Activated T-helper 2 cell treated with anti-CD3 and anti-CD28 coated beads, Interferon-gamma antibody, Interleukin-2, Interleukin-4, amounts not matched to agents 10 μg/mL and 5 μg/mL and 100 μg/mL, durations not matched to agents 14 hours and 24 hours and 36 hours (primary cell): ENCODE measurements around the gene JUN. TPM values are rescaled to one million over a fixed set of nuclear protein-coding genes. Genes with fewer than 3 reads are reported as not detected.

Source experiments
- DNase-seq: peaks from one replicate; pipeline ENCODE4 v3.0.0; 2021; ENCODE audit warnings: low spot score
- H3K27ac Mint-ChIP-seq: one replicate; pipeline ENCODE4 v1.8.0; 2021; ENCODE audit warnings: mixed read lengths
- H3K27me3 Mint-ChIP-seq: one replicate; pipeline ENCODE4 v1.8.0; 2021; ENCODE audit warnings: low read depth, mixed read lengths
- H3K36me3 Mint-ChIP-seq: one replicate; pipeline ENCODE4 v1.8.0; 2021; ENCODE audit warnings: low read depth, mixed read lengths
- H3K4me1 Mint-ChIP-seq: one replicate; pipeline ENCODE4 v1.8.0; 2021; ENCODE audit warnings: low read depth, mixed read lengths
- H3K4me3 Mint-ChIP-seq: one replicate; pipeline ENCODE4 v1.8.0; 2021; ENCODE audit warnings: low read depth, mild to moderate bottlenecking, moderate library complexity, mixed read lengths
- H3K9me3 Mint-ChIP-seq: one replicate; pipeline ENCODE4 v1.8.0; 2021; ENCODE audit warnings: mixed read lengths
- intact Hi-C: fragments of 100-400 bp; cut with micrococcal nuclease; formaldehyde crosslinking; loops from one replicate; pipeline ENCODE4 v1.15.1; 2023
- total RNA-seq: library from RNA; stranded (reverse); gene quantifications from 2 replicates; pipeline ENCODE4 v1.2.3, GENCODE V29; 2022

JUN gene
- total RNA-seq, 1 donor from 2014 or later: 30.2 TPM

- peaks cover 43% of the 10 kb centered on the region for H3K4me1 Mint-ChIP-seq
- peak overlapping the region; percentile 61 for H3K27ac Mint-ChIP-seq
- H3K27me3 Mint-ChIP-seq: peaks cover 7% of the 10 kb centered on the region
- intact Hi-C loops: loop anchor here (1.0 to 5.0 kb wide), 7 partner anchors 31 to 481 kb away; partner anchors contain the start of genes FGGY and JUN
- no peak for DNase-seq
- peak overlapping the region; percentile 76 for H3K4me3 Mint-ChIP-seq
- H3K36me3 Mint-ChIP-seq: no peaks in the 10 kb centered on the region
- no peaks in the 10 kb centered on the region for H3K9me3 Mint-ChIP-seq
These were observed 31.8 kb upstream of the JUN start for GRCh38 chr1:58815686-58816071.

- peak; percentile 41 for DNase-seq
- Mint-ChIP-seq H3K4me3 (peak overlapping the region; percentile 76), H3K9me3 (no peaks in the 10 kb centered on the region), H3K36me3 (no peaks in the 10 kb centered on the region), H3K27ac (peak overlapping the region; percentile 61), H3K27me3 (peaks cover 7% of the 10 kb centered on the region), H3K4me1 (peaks cover 43% of the 10 kb centered on the region)
- intact Hi-C loops: loop anchor here (5.0 kb wide), 2 partner anchors 42 to 72 kb away; no protein-coding TSS in a partner anchor
These were observed 31.3 kb upstream of the JUN start for GRCh38 chr1:58815069-58815685.

- H3K4me1 Mint-ChIP-seq: peaks cover 43% of the 10 kb centered on the region
- no peaks in the 10 kb centered on the region for H3K36me3 Mint-ChIP-seq
These were observed 30.6 kb upstream of the JUN start for GRCh38 chr1:58814251-58815068.

GRCh38 chr1:58813801-58814200, 30.0 kb upstream of the JUN start:
- no peaks in the 10 kb centered on the region for H3K36me3 Mint-ChIP-seq
- DNase-seq: no peak
- H3K27me3 Mint-ChIP-seq: peaks cover 2% of the 10 kb centered on the region
- H3K27ac Mint-ChIP-seq: no peak overlapping the region
- intact Hi-C loops: no loop called here
- H3K4me3 Mint-ChIP-seq: no peak overlapping the region
- no peaks in the 10 kb centered on the region for H3K9me3 Mint-ChIP-seq
- H3K4me1 Mint-ChIP-seq: peaks cover 45% of the 10 kb centered on the region

More at GRCh38 chr1:58814251-58815068, 30.6 kb upstream of the JUN start:
- Mint-ChIP-seq H3K4me3 (peak overlapping the region; percentile 32), H3K9me3 (no peaks in the 10 kb centered on the region), H3K27ac (no peak overlapping the region), H3K27me3 (peaks cover 5% of the 10 kb centered on the region)
- no peak for DNase-seq
- intact Hi-C loops: loop anchor here (5.0 kb wide), 2 partner anchors 43 to 73 kb away; no protein-coding TSS in a partner anchor

GRCh38 chr1:58813361-58813760, 29.5 kb upstream of the JUN start:
- H3K36me3 Mint-ChIP-seq: no peaks in the 10 kb centered on the region
- DNase-seq: no peak
- no peaks in the 10 kb centered on the region for H3K27me3 Mint-ChIP-seq
- no peak overlapping the region for H3K27ac Mint-ChIP-seq
- intact Hi-C loops: no loop called here
- H3K4me3 Mint-ChIP-seq: no peak overlapping the region
- H3K9me3 Mint-ChIP-seq: no peaks in the 10 kb centered on the region
- peaks cover 41% of the 10 kb centered on the region for H3K4me1 Mint-ChIP-seq

- DNase-seq: no peak
- Mint-ChIP-seq H3K9me3 (no peaks in the 10 kb centered on the region), H3K27ac (no peak overlapping the region), H3K27me3 (no peaks in the 10 kb centered on the region), H3K36me3 (no peaks in the 10 kb centered on the region), H3K4me3 (no peak overlapping the region), H3K4me1 (peaks cover 44% of the 10 kb centered on the region)
- intact Hi-C loops: no loop called here
These were observed 29.1 kb upstream of the JUN start for GRCh38 chr1:58812926-58813325.

GRCh38 chr1:58812468-58812867, 28.6 kb upstream of the JUN start:
- Mint-ChIP-seq H3K27ac (peak overlapping the region; percentile 26), H3K36me3 (no peaks in the 10 kb centered on the region), H3K27me3 (no peaks in the 10 kb centered on the region), H3K4me1 (peaks cover 44% of the 10 kb centered on the region), H3K4me3 (peak overlapping the region; percentile 7), H3K9me3 (no peaks in the 10 kb centered on the region)
- intact Hi-C loops: no loop called here
- DNase-seq: no peak

- peaks cover 38% of the 10 kb centered on the region for H3K4me1 Mint-ChIP-seq
- no peak overlapping the region for H3K4me3 Mint-ChIP-seq
These were observed 27.5 kb upstream of the JUN start for GRCh38 chr1:58811303-58811702.

GRCh38 chr1:58809325-58810010, 25.6 kb upstream of the JUN start:
- Mint-ChIP-seq H3K4me1 (peaks cover 30% of the 10 kb centered on the region), H3K4me3 (no peak overlapping the region), H3K27me3 (no peaks in the 10 kb centered on the region), H3K36me3 (no peaks in the 10 kb centered on the region), H3K9me3 (no peaks in the 10 kb centered on the region), H3K27ac (no peak overlapping the region)
- DNase-seq: no peak
- intact Hi-C loops: no loop called here

More at GRCh38 chr1:58811303-58811702, 27.5 kb upstream of the JUN start:
- intact Hi-C loops: no loop called here
- Mint-ChIP-seq H3K27ac (no peak overlapping the region), H3K27me3 (no peaks in the 10 kb centered on the region), H3K36me3 (no peaks in the 10 kb centered on the region), H3K9me3 (no peaks in the 10 kb centered on the region)
- DNase-seq: no peak

- DNase-seq: no peak
- no peak overlapping the region for H3K4me3 Mint-ChIP-seq
- no peaks in the 10 kb centered on the region for H3K36me3 Mint-ChIP-seq
- no peaks in the 10 kb centered on the region for H3K9me3 Mint-ChIP-seq
- intact Hi-C loops: no loop called here
- peaks cover 19% of the 10 kb centered on the region for H3K4me1 Mint-ChIP-seq
- no peak overlapping the region for H3K27ac Mint-ChIP-seq
- H3K27me3 Mint-ChIP-seq: no peaks in the 10 kb centered on the region
These were observed 24.2 kb upstream of the JUN start for GRCh38 chr1:58808077-58808476.

GRCh38 chr1:58805716-58806571, 22.1 kb upstream of the JUN start:
- Mint-ChIP-seq H3K36me3 (no peaks in the 10 kb centered on the region), H3K4me1 (peaks cover 9% of the 10 kb centered on the region), H3K27me3 (no peaks in the 10 kb centered on the region), H3K27ac (no peak overlapping the region), H3K4me3 (no peak overlapping the region), H3K9me3 (no peaks in the 10 kb centered on the region)
- intact Hi-C loops: no loop called here
- no peak for DNase-seq

GRCh38 chr1:58804853-58805565, 21.2 kb upstream of the JUN start:
- H3K4me3 Mint-ChIP-seq: no peak overlapping the region
- DNase-seq: no peak
- peaks cover 9% of the 10 kb centered on the region for H3K4me1 Mint-ChIP-seq
- H3K36me3 Mint-ChIP-seq: no peaks in the 10 kb centered on the region
- no peaks in the 10 kb centered on the region for H3K27me3 Mint-ChIP-seq
- H3K27ac Mint-ChIP-seq: no peak overlapping the region
- no peaks in the 10 kb centered on the region for H3K9me3 Mint-ChIP-seq
- intact Hi-C loops: no loop called here
